HEK293T (cell line): ENCODE data around the gene KLHL5.

ENCODE experiments used
- CTCF ChIA-PET: fragments of 350-600 bp; formaldehyde crosslinking; extraction: SDS; loops from one replicate; lab custom pipeline; 2021; ENCODE audit warnings: antibody characterized with exemption, inconsistent platforms; lab: Yijun Ruan, JAX
- POLR2A ChIA-PET: fragments of 350-600 bp; formaldehyde crosslinking; extraction: SDS; loops from one replicate; lab custom pipeline; 2020; ENCODE audit warnings: antibody characterized with exemption, inconsistent platforms; lab: Yijun Ruan, JAX
- DNase-seq: peaks from one replicate; pipeline ENCODE4 v3.0.0; 2012; ENCODE audit warnings: mixed read lengths; ENCODE audit errors: extremely low spot score
- ARNT ChIP-seq: fragments of 450-650 bp; IDR thresholded peaks from 2 replicates; pipeline ENCODE4 v1.6.1; 2017; ENCODE audit warnings: mild to moderate bottlenecking
- BHLHE40 ChIP-seq: fragments of 450-650 bp; IDR thresholded peaks from 2 replicates; pipeline ENCODE4 v1.6.1; 2016; ENCODE audit warnings: mild to moderate bottlenecking, moderate library complexity, borderline replicate concordance
- CTBP1 ChIP-seq: fragments of 450-650 bp; IDR thresholded peaks from 2 replicates; pipeline ENCODE4 v1.6.1; 2016; ENCODE audit warnings: borderline replicate concordance
- ELF4 ChIP-seq: fragments of 450-650 bp; IDR thresholded peaks from 2 replicates; pipeline ENCODE4 v1.6.1; 2017; ENCODE audit warnings: antibody characterized with exemption
- FOXA1 ChIP-seq: fragments of 450-650 bp; IDR thresholded peaks from 2 replicates; pipeline ENCODE4 v1.6.1; 2016; ENCODE audit warnings: mild to moderate bottlenecking
- FOXK2 ChIP-seq: fragments of 450-650 bp; IDR thresholded peaks from 2 replicates; pipeline ENCODE4 v1.6.1; 2016; ENCODE audit warnings: mild to moderate bottlenecking
- FOXM1 ChIP-seq: fragments of 450-650 bp; IDR thresholded peaks from 2 replicates; pipeline ENCODE4 v1.6.1; 2017; ENCODE audit warnings: mild to moderate bottlenecking, borderline replicate concordance
- HDGF ChIP-seq: fragments of 450-650 bp; IDR thresholded peaks from 2 replicates; pipeline ENCODE4 v1.6.1; 2017; ENCODE audit warnings: antibody characterized with exemption, borderline replicate concordance
- L3MBTL2 ChIP-seq: fragments of 450-650 bp; conservative IDR thresholded peaks from 2 replicates; pipeline ENCODE4 v1.6.1; 2016; ENCODE audit warnings: mild to moderate bottlenecking
- LEF1 ChIP-seq: fragments of 450-650 bp; IDR thresholded peaks from 2 replicates; pipeline ENCODE4 v1.6.1; 2017; ENCODE audit warnings: mild to moderate bottlenecking, borderline replicate concordance
- NFRKB ChIP-seq: fragments of 450-650 bp; IDR thresholded peaks from 2 replicates; pipeline ENCODE4 v1.6.1; 2016; ENCODE audit warnings: mild to moderate bottlenecking, moderate library complexity
- PKNOX1 ChIP-seq: fragments of 450-650 bp; IDR thresholded peaks from 2 replicates; pipeline ENCODE4 v1.6.1; 2016
- SP1 ChIP-seq: fragments of 450-650 bp; IDR thresholded peaks from 2 replicates; pipeline ENCODE4 v1.6.1; 2017
- SUZ12 ChIP-seq: fragments of 450-650 bp; IDR thresholded peaks from 2 replicates; pipeline ENCODE4 v1.6.1; 2016; ENCODE audit warnings: mild to moderate bottlenecking
- TARDBP ChIP-seq: fragments of 450-650 bp; IDR thresholded peaks from 2 replicates; pipeline ENCODE4 v1.6.1; 2016
- ZNF384 ChIP-seq: fragments of 450-650 bp; IDR thresholded peaks from 2 replicates; pipeline ENCODE4 v1.6.1; 2016

KLHL5 gene

GRCh38 chr4:39078829-39079228 lies 16.8 kb downstream of the KLHL5 start:
- CTCF ChIA-PET: no interaction called here
- no peak for DNase-seq
- POLR2A ChIA-PET: no interaction called here
- TF ChIP-seq FOXM1 (no peak), ELF4 (no peak), TARDBP (no peak), L3MBTL2 (no peak), FOXK2 (no peak), ARNT (no peak), SUZ12 (no peak), BHLHE40 (no peak), PKNOX1 (no peak), LEF1 (no peak), HDGF (no peak), ZNF384 (no peak), FOXA1 (no peak), CTBP1 (no peak), SP1 (no peak), NFRKB (no peak)

GRCh38 chr4:39083164-39083563 lies 21.1 kb downstream of the KLHL5 start:
- ChIA-PET CTCF (no interaction called here), POLR2A (no interaction called here)
- no peak for DNase-seq
- TF ChIP-seq HDGF (no peak), PKNOX1 (0 out of 2 replicates have a peak, but pooled peaks have one; percentile 2), SP1 (no peak), ZNF384 (no peak)

- no peak for TF ChIP-seq LEF1
- no peak for TF ChIP-seq FOXM1
- no peak for TF ChIP-seq ARNT
- no peak for TF ChIP-seq HDGF
- no peak for TF ChIP-seq CTBP1
- no peak for TF ChIP-seq PKNOX1
- no peak for TF ChIP-seq BHLHE40
- no peak for TF ChIP-seq SP1
- TF ChIP-seq NFRKB: no peak
- TF ChIP-seq FOXK2: no peak
- no peak for TF ChIP-seq L3MBTL2
- TF ChIP-seq FOXA1: no peak
- no peak for TF ChIP-seq ELF4
- no peak for TF ChIP-seq TARDBP
- no peak for TF ChIP-seq ZNF384
- ChIA-PET POLR2A (no interaction called here), CTCF (no interaction called here)
- DNase-seq: no peak
These were observed 23.9 kb downstream of the KLHL5 start for GRCh38 chr4:39085891-39086290.

- TF ChIP-seq FOXK2 (no peak), LEF1 (no peak), CTBP1 (no peak), PKNOX1 (no peak), BHLHE40 (no peak), ZNF384 (no peak), SP1 (no peak), NFRKB (no peak), ARNT (no peak), TARDBP (no peak), ELF4 (no peak), FOXM1 (no peak), L3MBTL2 (no peak), FOXA1 (no peak), SUZ12 (no peak)
- ChIA-PET POLR2A (no interaction called here), CTCF (no interaction called here)
- DNase-seq: no peak
These were observed 34.8 kb downstream of the KLHL5 start for GRCh38 chr4:39096847-39097246.

GRCh38 chr4:39097290-39097689 lies 35.3 kb downstream of the KLHL5 start:
- ChIA-PET CTCF (no interaction called here), POLR2A (no interaction called here)
- TF ChIP-seq BHLHE40 (no peak), ARNT (no peak), SP1 (no peak), FOXM1 (no peak), LEF1 (no peak), ZNF384 (no peak), CTBP1 (no peak), SUZ12 (no peak), NFRKB (no peak), ELF4 (no peak), L3MBTL2 (no peak), FOXK2 (no peak), PKNOX1 (no peak), HDGF (no peak), FOXA1 (no peak)
- DNase-seq: no peak
